K562 (cell line): ENCODE results near the gene SLC2A4. TPM values are rescaled to one million over a fixed set of nuclear protein-coding genes. Genes with fewer than 3 reads are reported as not detected.
A peak's percentile ranks its signal among the peaks of the same experiment; 100 is the strongest.

ENCODE experiments used
- CBX5 ChIP-seq: IDR thresholded peaks from 2 replicates; pipeline ENCODE4 v1.6.1; 2014; ENCODE audit warnings: low read depth, borderline replicate concordance
- CTBP1 ChIP-seq: fragments of 450-650 bp; IDR thresholded peaks from 2 replicates; pipeline ENCODE4 v1.6.1; 2016; ENCODE audit warnings: borderline replicate concordance
- E2F8 ChIP-seq: fragments of 450-650 bp; IDR thresholded peaks from 2 replicates; pipeline ENCODE4 v1.7.1; 2018; ENCODE audit warnings: mild to moderate bottlenecking, low read depth; ENCODE audit not compliant: partially characterized antibody
- EGR1 ChIP-seq: fragments of 450-650 bp; conservative IDR thresholded peaks from 2 replicates; pipeline ENCODE4 v1.6.1; 2017; ENCODE audit warnings: mild to moderate bottlenecking
- RBM34 ChIP-seq: fragments of 200-400 bp; formaldehyde crosslinking; IDR thresholded peaks from 2 replicates; pipeline ENCODE4 v1.6.1; 2018; ENCODE audit warnings: low read length, borderline replicate concordance; ENCODE audit not compliant: insufficient read depth
- REST ChIP-seq, 2 experiments: fragments of 450-650 bp; formaldehyde crosslinking in 1 of 2; IDR thresholded peaks; 2 replicates each; pipeline versions ENCODE4 v1.4.0 to v1.6.1; 2014 to 2020; ENCODE audit warnings: mild to moderate bottlenecking in 2 of 2, borderline replicate concordance in 1 of 2, low read depth in 1 of 2
- YY1 ChIP-seq, 3 experiments: IDR thresholded peaks; 2 replicates each; pipeline ENCODE4 v1.6.1; 2011; ENCODE audit warnings: low read length in 2 of 3, mild to moderate bottlenecking in 2 of 3, moderate library complexity in 2 of 3, borderline replicate concordance in 1 of 3, control low read depth in 1 of 3, low read depth in 1 of 3; ENCODE audit not compliant: insufficient read depth in 3 of 3, insufficient replicate concordance in 2 of 3, control insufficient read depth in 1 of 3, insufficient read length in 1 of 3; ENCODE audit errors: extremely low read depth in 1 of 3
- ZC3H11A ChIP-seq: IDR thresholded peaks from 2 replicates; pipeline ENCODE4 v1.6.1; 2012; ENCODE audit warnings: low read depth, low read length, improper control_type of control experiment
- ZNF274 ChIP-seq: IDR thresholded peaks from 2 replicates; pipeline ENCODE4 v1.6.1; 2011; ENCODE audit warnings: low read depth, mild to moderate bottlenecking, low read length, moderate library complexity, borderline replicate concordance
- ZNF324 ChIP-seq: fragments of 250-450 bp; sonication (Bioruptor Pico); IDR thresholded peaks from 2 replicates; pipeline ENCODE4 v1.4.0; 2020; ENCODE audit warnings: mild to moderate bottlenecking
- ZNF639 ChIP-seq, 2 experiments: fragments of 200-800 bp in 1 of 2; sonication (Bioruptor generic) in 1 of 2; sonication (generic) in 1 of 2; formaldehyde crosslinking in 1 of 2; IDR thresholded peaks in 1 of 2; conservative IDR thresholded peaks in 1 of 2; 2 replicates each; pipeline versions ENCODE4 v1.5.0 to v1.6.1; 2016 to 2020; ENCODE audit warnings: missing compliant biosample characterization in 1 of 2, missing genetic modification characterization in 1 of 2, missing genetic modification reagents in 1 of 2
- polyA plus RNA-seq, 8 experiments: library from polyadenylated mRNA; depleted of rRNA in 4 of 8; stranded (reverse) in 5 of 8; unstranded in 3 of 8; fragments of >200 nt; fragmentation: Nextera tagmentation in 2 of 8; fragmentation: Illumina TruSeq in 1 of 8; extraction: Ambion mirVana in 2 of 8; extraction: Trizol in 1 of 8; gene quantifications; 2 replicates each; pipeline versions ENCODE4 v1.2.1 to v1.2.3, GENCODE V29; 2011 to 2014; ENCODE audit warnings: inconsistent platforms in 1 of 8, missing spikeins in 1 of 8
- total RNA-seq, 7 experiments: library from RNA; depleted of rRNA in 6 of 7; stranded (reverse); fragments of >200 nt in 6 of 7; fragmentation: Illumina TruSeq in 2 of 7; extraction: Trizol in 2 of 7; gene quantifications; 2 replicates each; pipeline versions ENCODE4 v1.2.1 to v1.2.3, GENCODE V29; 2011 to 2021; ENCODE audit warnings: low replicate concordance in 1 of 7

The SLC2A4 gene
- total and polyA plus RNA-seq, 9 of the 15 experiments (the other 6 are each of a cell fraction or from before 2014, with no cell fraction given), result 0.74 to 3.5 (median 1.6) TPM

GRCh38 chr17:7242717-7243452, 38.6 kb upstream of the SLC2A4 start (continued):
- TF ChIP-seq E2F8, result peak; percentile 88
- no peak for TF ChIP-seq ZC3H11A
- peak; percentile 58; the same call in 1 of the 2 replicates for TF ChIP-seq CTBP1
- no peak for TF ChIP-seq ZNF324 (CRISPR knock-in tag)
- TF ChIP-seq EGR1, result peak; percentile 78
- peak in 1 of 3 experiments; percentile 33 for TF ChIP-seq YY1 (IDR thresholded peaks at IDR 0.05; ENCODE audit: borderline replicate concordance in 1 of 3, control insufficient read depth in 1 of 3, extremely low read depth in 1 of 3, insufficient read depth in 3 of 3, insufficient read length in 1 of 3, insufficient replicate concordance in 2 of 3, low read depth in 1 of 3, low read length in 2 of 3)
- no peak; a peak in 1 of 4 replicates for TF ChIP-seq ZNF639 (CRISPR knock-in tag; conservative IDR thresholded peaks at IDR 0.05 in 1 of 2, IDR thresholded peaks at IDR 0.05 in 1 of 2)
- peak; percentile 72 for TF ChIP-seq REST (IDR thresholded peaks at IDR 0.05; ENCODE audit: borderline replicate concordance)
- TF ChIP-seq REST (CRISPR knock-in tag; IDR thresholded peaks at IDR 0.05; ENCODE audit: low read depth), result no peak
- TF ChIP-seq CBX5, result no peak
- TF ChIP-seq ZNF274, result no peak
- no peak for TF ChIP-seq RBM34
